ENCODE measurements around the gene CHRM4.

Gene CHRM4

DNA sequence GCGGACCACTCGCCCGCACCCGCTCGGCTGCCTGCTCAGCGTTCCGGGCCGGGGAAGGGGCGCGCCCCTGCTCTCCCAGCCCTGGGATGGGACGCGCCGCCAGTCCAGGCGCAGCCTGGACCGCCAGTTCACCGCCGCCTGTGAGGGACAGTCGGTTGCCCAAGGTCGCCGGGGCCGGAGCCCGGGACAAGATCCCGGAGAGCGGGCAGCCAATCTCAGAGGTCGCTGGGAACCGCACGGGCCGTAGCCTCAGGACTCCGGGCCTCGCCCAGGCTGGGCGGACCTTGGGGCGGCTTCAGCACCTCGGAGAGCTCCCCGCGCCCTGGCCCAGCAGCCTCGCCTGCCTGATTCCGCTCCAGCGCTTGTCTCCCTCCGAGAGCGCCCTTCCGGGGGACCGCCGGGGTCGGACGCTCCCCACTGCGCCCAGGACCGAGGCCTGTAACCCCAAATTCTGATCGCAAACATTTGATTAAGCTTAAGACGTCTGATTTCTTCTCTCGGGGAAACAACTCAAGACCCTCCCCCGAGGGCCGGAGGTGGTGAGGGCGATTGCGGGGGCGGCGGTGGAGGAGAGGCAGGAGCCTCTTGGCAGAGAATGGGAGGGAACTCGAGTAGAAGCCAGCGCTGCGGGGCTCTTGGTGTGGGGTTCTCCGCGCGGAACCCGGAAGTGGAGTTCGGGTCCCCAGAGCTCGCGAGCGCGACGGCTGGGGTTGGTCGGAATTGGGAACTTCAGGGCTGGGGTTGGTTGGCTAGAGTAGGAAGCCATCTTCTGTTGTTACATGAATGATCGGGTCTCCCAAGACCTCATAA lies 1.1 kb upstream of the CHRM4 start:
- Histone ChIP-seq H3K9ac (no peak overlapping the region), H3K4me2 (peak overlapping the region; percentile 27 to 88 (median 78)), H3K27me3 (peaks cover 59 to 69% (median 65%) of the 10 kb centered on the region in 11 experiments), H3K9me3 (replicated peaks in 1 of 11) (no peaks in the 10 kb centered on the region), H3K36me3 (peaks cover 12 to 23% (median 19%) of the 10 kb centered on the region in 11 experiments), H3K4me1 (peaks cover 15 to 50% (median 39%) of the 10 kb centered on the region in 10 experiments; a peak in 19 of 20 replicates), H3K27ac (no peak overlapping the region), H3K4me3 (peak overlapping the region in 5 of 10 experiments; percentile 30 to 50 (median 37); a peak in 6 of 20 replicates), H4K20me1 (peaks cover 17 to 99% (median 81%) of the 10 kb centered on the region in 11 experiments; a peak in 20 of 22 replicates)
- no peak for TF ChIP-seq Cebpa-rat (IDR thresholded peaks at IDR 0.05)

- H3K27me3 ChIP-seq: peaks cover 73 to 83% (median 79%) of the 10 kb centered on the region in 11 experiments
- no peak overlapping the region for H3K27ac ChIP-seq
- peaks cover 15 to 54% (median 42%) of the 10 kb centered on the region in 10 experiments; a peak in 19 of 20 replicates for H3K4me1 ChIP-seq
- peak overlapping the region; percentile 37 to 68 (median 50); a peak in 18 of 20 replicates for H3K4me3 ChIP-seq
- TF ChIP-seq Cebpa-rat (IDR thresholded peaks at IDR 0.05): no peak
- no peak overlapping the region for H3K9ac ChIP-seq
- H4K20me1 ChIP-seq: peaks cover 14 to 98% (median 79%) of the 10 kb centered on the region in 11 experiments; a peak in 20 of 22 replicates
- H3K4me2 ChIP-seq: peak overlapping the region; percentile 74 to 89 (median 79)
- H3K9me3 ChIP-seq (replicated peaks in 1 of 11): no peaks in the 10 kb centered on the region
- peaks cover 0 to 8% (median 6%) of the 10 kb centered on the region in 11 experiments; a peak in 12 of 22 replicates for H3K36me3 ChIP-seq
These were observed 394 bp downstream of the CHRM4 start for GRCh38 chr11:46391186-46391577.

- H3K27me3 ChIP-seq: peaks cover 77 to 89% (median 85%) of the 10 kb centered on the region in 11 experiments
- H4K20me1 ChIP-seq: peaks cover 10 to 93% (median 73%) of the 10 kb centered on the region in 11 experiments; a peak in 20 of 22 replicates
- peak overlapping the region in 5 of 10 experiments; percentile 57 to 71 (median 59); a peak in 6 of 20 replicates for H3K4me3 ChIP-seq
These were observed 1.0 kb downstream of the CHRM4 start for GRCh38 chr11:46390331-46391171.

GRCh38 chr11:46389450-46390330 lies 1.9 kb downstream of the CHRM4 start:
- Histone ChIP-seq H4K20me1 (peaks cover 10 to 88% (median 65%) of the 10 kb centered on the region in 11 experiments; a peak in 19 of 22 replicates), H3K9ac (no peak overlapping the region; a peak in 2 of 22 replicates), H3K27me3 (peaks cover 77 to 95% (median 88%) of the 10 kb centered on the region in 11 experiments)

More at GRCh38 chr11:46390331-46391171, 1.0 kb downstream of the CHRM4 start:
- Histone ChIP-seq H3K36me3 (peaks cover 0 to 2% (median under 1%) of the 10 kb centered on the region in 11 experiments; a peak in 6 of 22 replicates), H3K4me1 (peaks cover 15 to 54% (median 42%) of the 10 kb centered on the region in 10 experiments; a peak in 19 of 20 replicates), H3K9ac (no peak overlapping the region), H3K27ac (no peak overlapping the region), H3K4me2 (peak overlapping the region; percentile 69 to 97 (median 91); a peak in 16 of 22 replicates), H3K9me3 (replicated peaks in 1 of 11) (no peaks in the 10 kb centered on the region)
- TF ChIP-seq Cebpa-rat (IDR thresholded peaks at IDR 0.05): no peak

DNA sequence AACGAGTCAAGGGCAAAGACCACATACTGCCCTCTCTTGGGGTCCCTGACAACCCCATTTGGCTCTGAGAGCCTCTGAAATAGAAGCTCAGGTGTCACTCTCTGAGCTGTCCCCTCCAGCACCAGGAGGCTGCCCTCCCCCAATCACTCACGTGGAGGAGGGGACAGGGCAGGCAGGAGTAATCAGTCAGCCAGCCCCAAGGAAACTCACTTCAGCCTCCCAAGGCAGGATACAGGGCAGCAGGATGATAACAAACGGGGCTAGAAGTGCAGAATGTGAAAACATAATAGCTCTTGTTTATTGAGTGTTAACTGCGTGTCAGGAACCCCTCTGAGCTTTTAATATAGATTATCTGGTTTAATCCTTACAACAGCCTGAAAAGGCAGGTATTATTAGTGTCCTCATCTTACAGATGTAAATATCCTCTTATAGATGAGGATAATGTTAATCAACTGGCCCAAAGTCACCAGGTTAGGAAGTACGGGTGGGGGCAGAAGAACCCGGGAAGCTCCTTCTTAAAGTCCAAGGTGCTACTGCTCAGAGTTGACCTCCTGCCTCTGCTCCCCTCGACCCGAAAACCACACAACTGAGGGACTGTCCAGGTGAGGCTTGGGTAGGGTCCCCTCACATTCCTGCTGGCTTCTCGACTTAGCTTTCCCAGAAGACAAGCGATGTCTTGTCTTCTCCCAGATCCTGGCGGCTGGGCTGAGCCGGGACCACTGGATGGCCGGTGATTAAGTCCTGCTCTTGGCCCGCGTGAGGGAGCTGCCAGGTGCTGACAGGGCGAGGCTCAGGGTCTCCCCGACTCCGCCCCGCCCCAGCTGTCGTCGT lies 2.7 kb downstream of the CHRM4 start:
- Histone ChIP-seq H3K9me3 (replicated peaks in 1 of 11) (no peaks in the 10 kb centered on the region), H3K4me3 (peak overlapping the region in 8 of 10 experiments; percentile 43 to 71 (median 58); a peak in 7 of 20 replicates), H3K4me1 (peaks cover 15 to 54% (median 43%) of the 10 kb centered on the region in 10 experiments; a peak in 19 of 20 replicates), H4K20me1 (peaks cover 10 to 86% (median 56%) of the 10 kb centered on the region in 11 experiments; a peak in 19 of 22 replicates), H3K36me3 (peaks cover 0 to 5% (median 0%) of the 10 kb centered on the region in 11 experiments; a peak in 3 of 22 replicates), H3K9ac (no peak overlapping the region), H3K4me2 (peak overlapping the region; percentile 69 to 97 (median 91); a peak in 19 of 22 replicates), H3K27me3 (peaks cover 77 to 88% (median 85%) of the 10 kb centered on the region in 11 experiments), H3K27ac (no peak overlapping the region)
- TF ChIP-seq Cebpa-rat (IDR thresholded peaks at IDR 0.05): no peak

More at GRCh38 chr11:46389450-46390330, 1.9 kb downstream of the CHRM4 start:
- TF ChIP-seq Cebpa-rat (IDR thresholded peaks at IDR 0.05): no peak
- peaks cover 15 to 54% (median 42%) of the 10 kb centered on the region in 10 experiments; a peak in 19 of 20 replicates for H3K4me1 ChIP-seq
- H3K36me3 ChIP-seq: no peaks in the 10 kb centered on the region
- H3K9me3 ChIP-seq (replicated peaks in 1 of 11): no peaks in the 10 kb centered on the region
- peak overlapping the region; percentile 69 to 97 (median 91) for H3K4me2 ChIP-seq
- H3K4me3 ChIP-seq: peak overlapping the region; percentile 43 to 71 (median 58); a peak in 19 of 20 replicates
- H3K27ac ChIP-seq: no peak overlapping the region

DNA sequence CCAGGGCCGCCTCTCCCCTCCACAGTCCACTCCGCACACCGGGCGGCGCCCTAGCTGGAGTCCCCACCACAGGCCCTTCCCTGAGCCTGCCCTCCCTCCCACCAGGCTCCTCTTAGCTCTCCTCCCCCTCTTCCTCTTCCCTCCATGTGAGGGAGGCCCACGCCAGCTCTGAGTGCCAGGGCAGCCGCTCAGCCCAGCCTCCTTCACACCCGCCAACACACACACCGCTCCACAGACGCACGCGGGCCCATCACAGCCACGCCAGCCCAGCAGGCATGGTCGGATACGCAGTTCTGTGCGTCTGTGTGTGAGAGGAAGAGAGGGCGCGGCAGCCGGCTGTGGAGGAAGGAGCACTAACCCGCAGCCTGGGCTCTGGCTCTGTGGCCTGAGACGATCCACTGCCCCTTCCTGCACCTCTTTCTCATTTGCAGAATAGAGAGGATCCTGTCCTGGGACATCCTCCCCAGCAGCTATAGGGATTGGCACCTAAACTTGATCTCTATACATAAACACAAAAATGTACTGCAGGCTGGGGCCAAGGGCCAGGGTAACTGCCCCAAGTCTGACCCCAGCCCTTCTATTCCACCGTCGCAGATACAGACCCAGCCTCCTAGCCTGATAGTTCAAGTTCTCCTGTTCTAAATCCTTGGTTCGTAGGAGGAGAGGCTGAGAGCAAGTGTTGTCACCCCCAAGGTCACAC lies 3.5 kb downstream of the CHRM4 start:
- Histone ChIP-seq H3K4me3 (peak overlapping the region in 2 of 10 experiments; percentile 5 to 18; a peak in 2 of 20 replicates), H3K9ac (no peak overlapping the region), H4K20me1 (peaks cover 5 to 86% (median 53%) of the 10 kb centered on the region in 11 experiments; a peak in 19 of 22 replicates), H3K9me3 (replicated peaks in 1 of 11) (no peaks in the 10 kb centered on the region), H3K27ac (no peak overlapping the region), H3K4me1 (peaks cover 18 to 53% (median 45%) of the 10 kb centered on the region in 10 experiments; a peak in 19 of 20 replicates), H3K36me3 (peaks cover 0 to 10% (median 0%) of the 10 kb centered on the region in 11 experiments; a peak in 4 of 22 replicates), H3K4me2 (peak overlapping the region in 8 of 11 experiments; percentile 1 to 71 (median 58); a peak in 14 of 22 replicates), H3K27me3 (peaks cover 71 to 80% (median 78%) of the 10 kb centered on the region in 11 experiments)
- TF ChIP-seq Cebpa-rat (IDR thresholded peaks at IDR 0.05): no peak

Data from BLaER1 treated with 17β-estradiol and CSF1 and Interleukin-3, amounts not matched to agents 10 nM and 100 nM (cell line).